ENCODE measurements around the gene MCCC2. TPM values are rescaled to one million over a fixed set of nuclear protein-coding genes. Genes with fewer than 3 reads are reported as not detected.
"Not testable (repeated sequence)": the region's sequence is repeated elsewhere in the genome, so short reads cannot be mapped to it uniquely, and the experiment has no call there.

Gene MCCC2
- polyA plus RNA-seq, 1 donor (not counting 4 experiments of a cell fraction or from before 2014, with no cell fraction given) = 52.5 TPM

DNA sequence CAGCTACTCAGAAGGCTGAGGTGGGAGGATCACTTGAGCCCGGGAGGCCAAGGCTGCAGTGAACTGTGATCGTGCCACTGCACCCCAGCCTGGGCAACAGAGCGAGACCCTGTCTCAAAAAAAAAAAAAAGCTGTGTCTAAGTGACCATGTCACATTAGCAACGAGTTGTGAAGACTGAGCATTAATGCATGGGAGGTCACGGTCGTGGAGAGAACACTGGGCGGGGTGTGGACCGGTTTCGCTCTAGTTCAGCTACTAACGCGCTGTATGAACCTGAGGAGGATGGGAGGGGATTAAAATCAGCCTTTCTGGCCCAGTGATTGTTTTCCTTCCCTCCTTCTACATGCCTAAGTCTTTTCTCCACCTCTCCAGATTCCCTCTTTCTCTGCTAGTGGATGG lies 75.2 kb downstream of the MCCC2 start:
- H3K9me1 ChIP-seq (ENCODE audit: control insufficient read depth, extremely low read depth, insufficient read depth, low read length) = peaks cover 2% of the 10 kb centered on the region
- DNase-seq (ENCODE audit: low read depth, low spot score) (no peak), FAIRE-seq (no peak)
- no peaks in the 10 kb centered on the region for H3K9me3 ChIP-seq (ENCODE audit: control insufficient read depth, low read depth, low read length)
- H3K4me2 ChIP-seq (ENCODE audit: control insufficient read depth, extremely low read depth, insufficient read depth, low read depth, low read length) = no peak overlapping the region
- no peak overlapping the region for H3K4me3 ChIP-seq (ENCODE audit: control insufficient read depth in 2 of 3, extremely low read depth in 1 of 3, insufficient read depth in 2 of 3, low read depth in 1 of 3, low read length in 3 of 3)
- H3K36me3 ChIP-seq (ENCODE audit: control insufficient read depth in 2 of 2, extremely low read depth in 1 of 2, insufficient read depth in 2 of 2, low read length in 2 of 2) = peaks cover 2 to 3% of the 10 kb centered on the region in 2 experiments
- no peak overlapping the region for H3K9ac ChIP-seq (ENCODE audit: control insufficient read depth, extremely low read depth, insufficient read depth, low read length)
- TF ChIP-seq, protein P1, sequence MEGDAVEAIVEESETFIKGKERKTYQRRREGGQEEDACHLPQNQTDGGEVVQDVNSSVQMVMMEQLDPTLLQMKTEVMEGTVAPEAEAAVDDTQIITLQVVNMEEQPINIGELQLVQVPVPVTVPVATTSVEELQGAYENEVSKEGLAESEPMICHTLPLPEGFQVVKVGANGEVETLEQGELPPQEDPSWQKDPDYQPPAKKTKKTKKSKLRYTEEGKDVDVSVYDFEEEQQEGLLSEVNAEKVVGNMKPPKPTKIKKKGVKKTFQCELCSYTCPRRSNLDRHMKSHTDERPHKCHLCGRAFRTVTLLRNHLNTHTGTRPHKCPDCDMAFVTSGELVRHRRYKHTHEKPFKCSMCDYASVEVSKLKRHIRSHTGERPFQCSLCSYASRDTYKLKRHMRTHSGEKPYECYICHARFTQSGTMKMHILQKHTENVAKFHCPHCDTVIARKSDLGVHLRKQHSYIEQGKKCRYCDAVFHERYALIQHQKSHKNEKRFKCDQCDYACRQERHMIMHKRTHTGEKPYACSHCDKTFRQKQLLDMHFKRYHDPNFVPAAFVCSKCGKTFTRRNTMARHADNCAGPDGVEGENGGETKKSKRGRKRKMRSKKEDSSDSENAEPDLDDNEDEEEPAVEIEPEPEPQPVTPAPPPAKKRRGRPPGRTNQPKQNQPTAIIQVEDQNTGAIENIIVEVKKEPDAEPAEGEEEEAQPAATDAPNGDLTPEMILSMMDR (optimal IDR thresholded peaks at IDR 0.05 in 1 of 3, IDR thresholded peaks at IDR 0.05 in 1 of 3, conservative IDR thresholded peaks at IDR 0.05 in 1 of 3; ENCODE audit: extremely low read depth in 1 of 3, insufficient read depth in 2 of 3, low read length in 3 of 3) = no peak
- no peak for TF ChIP-seq EZH2 (IDR thresholded peaks at IDR 0.05; ENCODE audit: low read length)
- no peaks in the 10 kb centered on the region for H3K27me3 ChIP-seq (ENCODE audit: control insufficient read depth, extremely low read depth, insufficient read depth, low read length)
- H2AFZ ChIP-seq (ENCODE audit: control insufficient read depth, low read length) = no peak overlapping the region
- dilution Hi-C loops (cut with MboI; ENCODE audit: extremely low pct_ligation_motif_present, low sequenced_read_pairs) = no loop called here
- H3K4me1 ChIP-seq (ENCODE audit: control insufficient read depth, extremely low read depth, insufficient read depth, low read length) = no peaks in the 10 kb centered on the region
- H4K20me1 ChIP-seq (ENCODE audit: control insufficient read depth, extremely low read depth, insufficient read depth, low read length) = no peaks in the 10 kb centered on the region
- H3K27ac ChIP-seq (ENCODE audit: control insufficient read depth, insufficient read depth, low read length) = no peak overlapping the region
- H3K79me2 ChIP-seq (ENCODE audit: control insufficient read depth, insufficient read depth, low read length) = no peaks in the 10 kb centered on the region

- H3K9me3 ChIP-seq (ENCODE audit: control insufficient read depth, low read depth, low read length) = no peaks in the 10 kb centered on the region
- no peak overlapping the region for H2AFZ ChIP-seq (ENCODE audit: control insufficient read depth, low read length)
- no peak overlapping the region for H3K4me3 ChIP-seq (ENCODE audit: control insufficient read depth in 2 of 3, extremely low read depth in 1 of 3, insufficient read depth in 2 of 3, low read depth in 1 of 3, low read length in 3 of 3)
- no peaks in the 10 kb centered on the region for H3K4me1 ChIP-seq (ENCODE audit: control insufficient read depth, extremely low read depth, insufficient read depth, low read length)
- H3K9me1 ChIP-seq (ENCODE audit: control insufficient read depth, extremely low read depth, insufficient read depth, low read length) = no peaks in the 10 kb centered on the region
- H3K9ac ChIP-seq (ENCODE audit: control insufficient read depth, extremely low read depth, insufficient read depth, low read length) = no peak overlapping the region
- FAIRE-seq (no peak), DNase-seq (ENCODE audit: low read depth, low spot score) (no peak)
- no peak overlapping the region for H3K4me2 ChIP-seq (ENCODE audit: control insufficient read depth, extremely low read depth, insufficient read depth, low read depth, low read length)
- no peaks in the 10 kb centered on the region for H3K27me3 ChIP-seq (ENCODE audit: control insufficient read depth, extremely low read depth, insufficient read depth, low read length)
- no peaks in the 10 kb centered on the region for H3K79me2 ChIP-seq (ENCODE audit: control insufficient read depth, insufficient read depth, low read length)
- dilution Hi-C loops (cut with MboI; ENCODE audit: extremely low pct_ligation_motif_present, low sequenced_read_pairs) = no loop called here
- H3K27ac ChIP-seq (ENCODE audit: control insufficient read depth, insufficient read depth, low read length) = no peak overlapping the region
- no peaks in the 10 kb centered on the region for H4K20me1 ChIP-seq (ENCODE audit: control insufficient read depth, extremely low read depth, insufficient read depth, low read length)
- TF ChIP-seq, protein P1 (optimal IDR thresholded peaks at IDR 0.05 in 1 of 3, IDR thresholded peaks at IDR 0.05 in 1 of 3, conservative IDR thresholded peaks at IDR 0.05 in 1 of 3; ENCODE audit: extremely low read depth in 1 of 3, insufficient read depth in 2 of 3, low read length in 3 of 3) = no peak
- TF ChIP-seq EZH2 (IDR thresholded peaks at IDR 0.05; ENCODE audit: low read length) = no peak
- no peaks in the 10 kb centered on the region for H3K36me3 ChIP-seq (ENCODE audit: control insufficient read depth in 2 of 2, extremely low read depth in 1 of 2, insufficient read depth in 2 of 2, low read length in 2 of 2)
These were observed 76.2 kb downstream of the MCCC2 start for GRCh38 chr5:71663191-71663969.

- dilution Hi-C loops (cut with MboI; ENCODE audit: extremely low pct_ligation_motif_present, low sequenced_read_pairs) = not testable (repeated sequence)
These were observed 77.5 kb downstream of the MCCC2 start for GRCh38 chr5:71664615-71665014.

More at GRCh38 chr5:71664615-71665014, 77.5 kb downstream of the MCCC2 start:
- H3K4me2 ChIP-seq (ENCODE audit: control insufficient read depth, extremely low read depth, insufficient read depth, low read depth, low read length); H3K4me1 ChIP-seq (ENCODE audit: control insufficient read depth, extremely low read depth, insufficient read depth, low read length); H3K9me1 ChIP-seq (ENCODE audit: control insufficient read depth, extremely low read depth, insufficient read depth, low read length); DNase-seq (ENCODE audit: low read depth, low spot score); H3K79me2 ChIP-seq (ENCODE audit: control insufficient read depth, insufficient read depth, low read length); H3K9me3 ChIP-seq (ENCODE audit: control insufficient read depth, low read depth, low read length); H2AFZ ChIP-seq (ENCODE audit: control insufficient read depth, low read length); H3K27me3 ChIP-seq (ENCODE audit: control insufficient read depth, extremely low read depth, insufficient read depth, low read length); H3K9ac ChIP-seq (ENCODE audit: control insufficient read depth, extremely low read depth, insufficient read depth, low read length); H4K20me1 ChIP-seq (ENCODE audit: control insufficient read depth, extremely low read depth, insufficient read depth, low read length); H3K27ac ChIP-seq (ENCODE audit: control insufficient read depth, insufficient read depth, low read length); H3K36me3 ChIP-seq (ENCODE audit: control insufficient read depth in 2 of 2, extremely low read depth in 1 of 2, insufficient read depth in 2 of 2, low read length in 2 of 2); FAIRE-seq; H3K4me3 ChIP-seq (ENCODE audit: control insufficient read depth in 2 of 3, extremely low read depth in 1 of 3, insufficient read depth in 2 of 3, low read depth in 1 of 3, low read length in 3 of 3): not testable (repeated sequence)
